Transverse colon (tissue), 4 donors: Measurements from ENCODE around the gene RIMBP2. TPM values are rescaled to one million over a fixed set of nuclear protein-coding genes. Genes with fewer than 3 reads are reported as not detected.
"Not testable (repeated sequence)": the region's sequence is repeated elsewhere in the genome, so short reads cannot be mapped to it uniquely, and the experiment has no call there.

Experiments used
- DNase-seq: peaks from one replicate; pipeline ENCODE4 v3.0.0-alpha.2; 2019
- H3K27ac ChIP-seq, 4 donors: fragments of 200-600 bp; sonication (generic); 2 replicates each; pipeline ENCODE4 v1.5.1; 2016 to 2018; ENCODE audit warnings: inconsistent platforms in 4 of 4
- H3K27me3 ChIP-seq: fragments of 200-600 bp; sonication (generic); 2 replicates; pipeline ENCODE4 v1.5.1; 2017; ENCODE audit warnings: inconsistent platforms
- H3K36me3 ChIP-seq, 4 donors: fragments of 200-600 bp; sonication (generic); 2 replicates each; pipeline ENCODE4 v1.5.1; 2017 to 2019; ENCODE audit warnings: inconsistent platforms in 4 of 4
- H3K4me1 ChIP-seq, 4 donors: fragments of 200-600 bp; sonication (generic); 2 replicates each; pipeline ENCODE4 v1.5.1; 2017 to 2020; ENCODE audit warnings: inconsistent platforms in 4 of 4
- H3K4me3 ChIP-seq, 4 donors: fragments of 200-600 bp; sonication (generic); 1 replicate in 1 of 4; 2 replicates in 3 of 4; pipeline versions ENCODE4 v1.5.1 to v1.6.1; 2017 to 2019; ENCODE audit warnings: inconsistent platforms in 4 of 4
- H3K9me3 ChIP-seq, 2 donors: fragments of 200-600 bp; sonication (generic); 2 replicates each; pipeline ENCODE4 v1.5.1; 2017 to 2019; ENCODE audit warnings: inconsistent platforms in 2 of 2
- CTCF ChIP-seq, 5 experiments: fragments of 200-600 bp in 3 of 5; fragments of 450-650 bp in 2 of 5; sonication (generic) in 3 of 5; IDR thresholded peaks; 1 replicate in 2 of 5; 2 replicates in 3 of 5; pipeline ENCODE4 v1.5.1; 2016 to 2017; ENCODE audit warnings: antibody characterized with exemption in 5 of 5, inconsistent platforms in 3 of 5, mild to moderate bottlenecking in 2 of 5, moderate library complexity in 1 of 5
- EP300 ChIP-seq: sonication (generic); formaldehyde crosslinking; IDR thresholded peaks from one replicate; pipeline ENCODE4 v1.6.1; 2017; ENCODE audit warnings: antibody characterized with exemption, low read depth
- POLR2A ChIP-seq: fragments of 450-650 bp; IDR thresholded peaks from one replicate; pipeline ENCODE4 v1.6.1; 2016; ENCODE audit warnings: antibody characterized with exemption, mild to moderate bottlenecking, moderate library complexity
- POLR2AphosphoS5 ChIP-seq, 3 donors: sonication (generic); formaldehyde crosslinking; IDR thresholded peaks; one replicate each; pipeline ENCODE4 v1.6.1; 2016; ENCODE audit warnings: antibody characterized with exemption in 3 of 3
- WGBS, 2 donors: methylation state at CpG; one replicate each; pipeline ENCODE4 v1.1.5; 2018; ENCODE audit warnings: low coverage in 1 of 2; 5-methylcytosine and 5-hydroxymethylcytosine counted together
- in situ Hi-C, 4 donors: fragments of 200-750 bp; cut with MboI; loops; one replicate each; pipeline versions ENCODE4 v1.15.0 to v1.15.1; 2017; ENCODE audit warnings: low sequenced_read_pairs in 3 of 4, low pct_ligation_motif_present in 1 of 4, low pct_unique_long_range_greater_than_20kb in 1 of 4
- intact Hi-C: fragments of 100-400 bp; cut with DNase I; formaldehyde crosslinking; loops from one replicate; pipeline ENCODE4 v1.15.1; 2023; ENCODE audit warnings: low total_unique reads
- total RNA-seq, 4 donors: library from RNA; depleted of rRNA; stranded (reverse); fragments of >200 nt; gene quantifications; one replicate each; pipeline ENCODE4 v1.1.0, GENCODE V29; 2016

RIMBP2 gene
- total RNA-seq, 4 donors from 2014 or later = 2.9 to 17.3 (median 4.3) TPM

GRCh38 chr12:130696379-130697100 is 19.6 kb downstream of the RIMBP2 start:
- Histone ChIP-seq H3K9me3 (no peaks in the 10 kb centered on the region), H3K4me1 (no peaks in the 10 kb centered on the region), H3K27ac (no peak overlapping the region), H3K4me3 (no peak overlapping the region), H3K27me3 (no peaks in the 10 kb centered on the region), H3K36me3 (no peaks in the 10 kb centered on the region)
- in situ Hi-C loops = no loop called here
- WGBS, 2 donors = 53 to 62% methylated on average over 7 of the region's 7 CpGs
- intact Hi-C loops = no loop called here
- TF ChIP-seq POLR2A = no peak
- TF ChIP-seq CTCF (IDR thresholded peaks at IDR 0.05) = no peak
- no peak for TF ChIP-seq POLR2AphosphoS5 (IDR thresholded peaks at IDR 0.05)
- TF ChIP-seq EP300 = no peak
- no peak for DNase-seq

DNA sequence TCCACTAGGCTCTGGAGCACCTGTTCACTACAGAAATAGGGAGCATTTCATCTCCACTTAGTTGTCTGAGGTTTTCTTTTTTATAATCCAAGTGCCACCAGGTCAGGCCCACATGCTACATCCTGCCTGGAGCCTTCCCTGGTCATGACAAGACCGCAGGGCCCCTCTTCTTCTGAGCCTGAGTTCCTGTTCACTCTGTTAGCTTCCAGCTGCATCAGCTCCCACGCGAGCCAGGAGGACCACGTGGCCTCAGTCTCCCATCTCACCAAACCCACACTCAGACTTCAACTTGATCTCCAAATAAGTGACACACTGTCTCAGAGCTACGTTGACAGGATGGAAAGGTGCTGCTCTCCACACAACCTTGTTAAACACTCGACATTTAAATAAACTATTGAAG is 21.0 kb downstream of the RIMBP2 start:
- no peak for TF ChIP-seq CTCF (IDR thresholded peaks at IDR 0.05)
- TF ChIP-seq EP300 = no peak
- TF ChIP-seq POLR2A = no peak
- TF ChIP-seq POLR2AphosphoS5 (IDR thresholded peaks at IDR 0.05) = no peak
- DNase-seq = no peak
- H3K9me3 ChIP-seq = no peaks in the 10 kb centered on the region
- H3K4me1 ChIP-seq = no peaks in the 10 kb centered on the region
- intact Hi-C loops = no loop called here
- WGBS, 2 donors = 66% methylated on average over 6 of the region's 6 CpGs; no CpG with 5 or more reads in 1 of the 2 donors
- in situ Hi-C loops = no loop called here
- H3K27ac ChIP-seq = no peak overlapping the region
- no peaks in the 10 kb centered on the region for H3K36me3 ChIP-seq
- H3K27me3 ChIP-seq = no peaks in the 10 kb centered on the region
- no peak overlapping the region for H3K4me3 ChIP-seq

DNA sequence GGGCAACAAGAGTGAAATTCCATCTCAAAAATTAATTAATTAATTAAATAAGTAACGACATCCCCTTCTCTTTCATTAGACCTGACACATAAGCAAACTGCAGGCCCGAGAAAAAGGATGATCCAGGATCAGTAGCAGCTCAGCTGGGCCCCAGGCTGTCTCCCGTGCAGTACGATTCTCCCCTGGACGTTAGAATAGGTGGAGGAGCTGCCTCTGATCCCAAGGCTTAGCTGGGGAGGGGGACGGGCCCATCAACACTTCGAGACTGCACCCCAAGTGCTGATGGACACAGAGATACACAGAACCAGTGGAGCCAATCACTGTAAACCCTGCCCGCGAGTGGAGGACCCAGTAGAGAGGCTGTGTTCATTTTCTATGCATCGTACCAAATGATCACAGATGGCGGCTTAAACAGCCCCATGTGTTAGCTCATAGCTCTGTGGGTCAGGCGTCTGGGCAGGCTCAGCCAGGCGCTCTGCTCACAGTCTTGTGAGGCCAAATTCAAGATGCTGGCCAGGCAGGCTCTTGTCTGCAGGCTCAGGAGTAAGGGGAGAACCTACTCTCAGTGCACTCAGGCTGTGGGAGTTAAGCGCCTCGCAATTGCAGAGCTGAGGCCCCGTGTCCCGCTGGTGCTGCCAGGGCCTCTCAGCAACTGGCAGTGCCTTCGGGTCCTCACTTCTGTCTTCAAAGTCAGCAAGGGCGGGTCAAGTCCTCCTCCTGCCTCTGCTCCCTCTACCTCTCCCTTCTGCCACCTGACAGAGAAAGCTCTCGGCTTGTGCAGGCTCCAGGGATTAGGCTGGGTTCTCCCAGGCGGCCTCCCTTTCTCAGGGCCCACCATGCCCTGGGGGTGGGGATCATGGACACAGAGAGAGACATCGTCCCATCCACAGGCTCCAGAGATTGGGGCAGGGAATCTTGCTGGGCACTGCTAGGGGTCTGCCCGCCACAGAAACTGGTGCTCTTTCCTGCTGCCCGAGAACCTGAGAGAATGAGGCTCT is 26.4 kb downstream of the RIMBP2 start:
- TF ChIP-seq CTCF (IDR thresholded peaks at IDR 0.05) (no peak), POLR2A (no peak), EP300 (no peak), POLR2AphosphoS5 (IDR thresholded peaks at IDR 0.05) (no peak)
- intact Hi-C loops = no loop called here
- in situ Hi-C loops = no loop called here

GRCh38 chr12:130688999-130689398 is 27.1 kb downstream of the RIMBP2 start:
- H3K4me1 ChIP-seq, H3K36me3 ChIP-seq, H3K27ac ChIP-seq, H3K9me3 ChIP-seq, in situ Hi-C loops, DNase-seq, H3K27me3 ChIP-seq, H3K4me3 ChIP-seq, intact Hi-C loops: not testable (repeated sequence)
- 91 to 95% methylated on average over 7 to 16 of the region's 16 CpGs for WGBS, 2 donors

More for the DNA sequence above, 26.4 kb downstream of the RIMBP2 start:
- no peaks in the 10 kb centered on the region for H3K4me1 ChIP-seq
- no peaks in the 10 kb centered on the region for H3K9me3 ChIP-seq
- WGBS, 2 donors = 88 to 90% methylated on average over 7 to 23 of the region's 24 CpGs
- no peaks in the 10 kb centered on the region for H3K36me3 ChIP-seq
- H3K27ac ChIP-seq = no peak overlapping the region
- H3K4me3 ChIP-seq = no peak overlapping the region
- no peak for DNase-seq
- peaks cover 6% of the 10 kb centered on the region for H3K27me3 ChIP-seq
